ENCODE data around the gene NT5DC1.

Gene NT5DC1

GRCh38 chr6:116248577-116248976 is 147.9 kb downstream of the NT5DC1 start:
- no peak for DNase-seq

- peak; percentile 94 for DNase-seq
Observed at GRCh38 chr6:116251568-116252384, 151.1 kb downstream of the NT5DC1 start.

DNA sequence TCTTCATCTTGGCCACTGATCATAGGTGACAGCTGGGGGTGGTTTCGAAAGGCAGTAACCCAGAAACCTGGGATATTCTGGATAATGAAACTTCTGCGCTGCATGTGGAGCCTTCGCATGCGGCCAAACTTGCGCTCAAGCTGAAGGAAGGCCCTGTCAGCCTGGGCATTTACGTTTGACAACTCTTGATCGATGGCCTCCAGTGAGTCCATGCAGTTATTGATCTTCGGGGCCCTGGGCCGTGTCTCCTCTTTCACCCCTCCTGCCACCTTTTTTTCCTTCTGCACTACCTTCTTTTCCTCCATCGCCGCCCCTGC is 152.5 kb downstream of the NT5DC1 start:
- DNase-seq = no peak

DNA sequence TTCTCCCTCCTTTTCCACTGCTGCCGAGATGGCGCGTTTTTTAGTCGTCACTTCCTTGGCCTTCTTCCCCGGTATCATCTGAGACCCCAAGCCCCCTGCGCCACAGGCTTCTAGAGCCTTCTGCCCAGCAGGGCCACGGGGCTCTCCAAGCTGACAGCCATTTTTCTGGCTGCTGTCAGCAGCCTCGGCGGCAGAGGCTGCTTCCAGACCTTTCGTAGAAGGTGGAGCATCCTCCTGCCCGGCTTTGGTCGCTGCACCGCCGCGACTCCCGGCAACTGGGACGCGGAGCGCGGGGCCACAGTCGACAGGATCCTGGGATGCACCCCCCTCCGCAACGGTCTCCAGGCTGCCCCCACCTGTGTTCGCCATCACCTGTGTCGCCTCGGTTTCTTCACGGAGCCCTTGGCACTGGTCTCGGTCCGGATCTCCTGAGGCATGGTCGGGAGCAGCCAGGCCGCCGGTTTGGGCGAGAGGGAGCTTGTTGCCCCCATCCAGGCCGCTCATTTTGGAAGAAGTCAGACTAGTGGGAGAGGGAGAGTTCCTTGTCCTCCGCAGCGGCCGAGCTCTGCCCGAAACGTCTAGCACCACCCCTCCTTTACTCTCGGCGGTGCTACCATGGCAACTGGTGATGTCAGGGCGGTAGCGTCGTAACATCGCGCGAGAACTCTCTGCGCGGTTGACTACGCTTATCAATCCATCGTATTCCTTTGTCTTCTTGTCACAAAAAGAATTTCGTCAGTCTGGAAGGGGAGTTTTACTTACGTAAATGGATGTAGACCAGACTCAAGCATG is 153.0 kb downstream of the NT5DC1 start, which contains the start of gene TSPYL4:
TSS of gene TSPYL4 (minus strand) at position 571 of the 792 bp plus-strand sequence. CDS start at position 504, 67 bp downstream.
- peak; percentile 98 for DNase-seq

GRCh38 chr6:116254297-116255056 is 153.8 kb downstream of the NT5DC1 start:
- DNase-seq = no peak

GRCh38 chr6:116255246-116255800 is 154.7 kb downstream of the NT5DC1 start:
- no peak for DNase-seq

DNA sequence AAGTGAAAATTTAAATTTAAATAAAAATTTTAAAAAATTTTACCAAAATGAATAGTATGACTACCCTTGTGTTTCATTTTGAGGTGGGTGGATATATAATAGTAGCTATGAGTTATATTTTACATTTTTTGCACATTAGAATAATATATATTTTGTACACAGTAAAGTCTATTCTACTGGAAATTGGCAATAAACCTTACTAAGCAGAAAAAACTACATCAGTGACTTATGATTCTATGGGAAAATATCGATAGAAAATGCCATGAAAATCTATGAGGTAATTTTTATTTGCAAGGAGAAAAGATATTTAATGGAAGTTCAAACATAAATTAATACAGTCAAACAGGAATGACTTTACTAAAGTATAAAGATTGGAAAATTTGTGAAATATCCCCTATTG is 156.0 kb downstream of the NT5DC1 start:
- no peak for DNase-seq

GRCh38 chr6:116258520-116258919 is 157.9 kb downstream of the NT5DC1 start:
- DNase-seq = no peak

DNA sequence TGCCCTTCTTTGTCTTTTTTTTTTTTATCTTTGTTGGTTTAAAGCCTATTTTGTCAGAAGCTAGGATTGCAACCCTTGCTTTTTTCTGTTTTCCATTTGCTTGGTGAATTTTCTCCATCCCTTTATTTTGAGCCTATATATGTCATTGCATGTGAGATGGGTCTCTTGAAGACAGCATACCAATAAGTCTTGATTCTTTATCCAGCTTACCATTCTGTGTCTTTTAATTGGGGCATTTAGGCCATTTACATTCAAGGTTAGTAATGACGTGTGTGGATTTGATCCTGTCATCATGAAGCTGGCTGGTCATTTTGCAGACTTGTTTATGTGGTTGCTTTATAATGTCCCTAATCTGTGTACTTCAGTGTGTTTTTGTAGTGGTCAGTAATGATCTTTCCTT is 162.7 kb downstream of the NT5DC1 start:
- DNase-seq = no peak

GRCh38 chr6:116265041-116265829 is 164.6 kb downstream of the NT5DC1 start:
- DNase-seq = no peak

GRCh38 chr6:116266803-116267202 is 166.2 kb downstream of the NT5DC1 start:
- peak; percentile 37 for DNase-seq

GRCh38 chr6:116267836-116268588 is 167.4 kb downstream of the NT5DC1 start:
- DNase-seq = peak; percentile 38

GRCh38 chr6:116268589-116269293 is 168.1 kb downstream of the NT5DC1 start:
- peak; percentile 90 for DNase-seq

DNA sequence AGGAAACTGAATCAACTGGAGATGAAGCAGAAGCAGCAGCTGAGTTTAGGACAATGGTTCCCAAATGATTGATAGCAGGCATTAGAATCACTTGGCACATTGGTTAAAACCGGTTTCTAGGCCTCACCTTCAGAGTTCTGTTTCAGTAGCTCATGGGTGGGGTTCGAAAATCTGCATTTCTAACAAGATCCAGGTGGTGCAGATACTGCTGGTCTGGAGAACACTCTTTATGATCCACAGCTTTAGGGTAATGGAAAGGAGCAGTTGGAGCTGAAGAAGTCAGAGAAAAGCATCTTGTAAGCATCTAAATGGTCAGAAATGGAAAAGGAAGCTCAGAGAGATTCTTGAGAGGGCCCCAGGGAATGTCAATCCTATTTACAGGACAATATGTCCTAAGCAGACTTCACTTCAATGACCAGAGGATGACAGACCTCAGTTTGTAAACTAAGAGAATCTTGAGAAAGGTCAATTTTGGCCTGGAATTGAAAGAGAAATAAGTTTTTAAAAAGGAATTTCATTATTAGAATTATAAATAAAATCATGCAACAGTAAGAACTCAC is 170.6 kb downstream of the NT5DC1 start:
- no peak for DNase-seq

- DNase-seq = no peak
Observed at GRCh38 chr6:116277124-116277523, 176.5 kb downstream of the NT5DC1 start.

- DNase-seq = no peak
Observed at GRCh38 chr6:116278481-116278829, 177.8 kb downstream of the NT5DC1 start.

- no peak for DNase-seq
Observed at GRCh38 chr6:116278854-116279231, 178.2 kb downstream of the NT5DC1 start.

GRCh38 chr6:116279232-116280160 is 178.8 kb downstream of the NT5DC1 start, which contains the start of gene TSPYL1:
TSS of gene TSPYL1 (minus strand) at chr6:116279930. CDS start at chr6:116279830, 100 bp downstream.
- DNase-seq = peak; percentile 97

All from fibroblast of upper back skin (primary cell).